Fibroblast of mammary gland (primary cell): ENCODE data around the gene KLF12.

Experiments
- DNase-seq: peaks from one replicate; pipeline ENCODE4 v3.0.0-alpha.2; 2010; ENCODE audit warnings: low read depth
- H3K4me3 ChIP-seq: 2 replicates; pipeline ENCODE4 v1.5.1; 2011; ENCODE audit warnings: low read depth, mild to moderate bottlenecking, low read length, moderate library complexity; ENCODE audit not compliant: control insufficient read depth
- TF ChIP-seq, protein P1 (sequence below): conservative IDR thresholded peaks from 2 replicates; pipeline ENCODE4 v1.5.1; 2011; ENCODE audit warnings: low read depth, low read length, inconsistent platforms; ENCODE audit not compliant: control insufficient read depth, insufficient read depth

Gene KLF12

DNA sequence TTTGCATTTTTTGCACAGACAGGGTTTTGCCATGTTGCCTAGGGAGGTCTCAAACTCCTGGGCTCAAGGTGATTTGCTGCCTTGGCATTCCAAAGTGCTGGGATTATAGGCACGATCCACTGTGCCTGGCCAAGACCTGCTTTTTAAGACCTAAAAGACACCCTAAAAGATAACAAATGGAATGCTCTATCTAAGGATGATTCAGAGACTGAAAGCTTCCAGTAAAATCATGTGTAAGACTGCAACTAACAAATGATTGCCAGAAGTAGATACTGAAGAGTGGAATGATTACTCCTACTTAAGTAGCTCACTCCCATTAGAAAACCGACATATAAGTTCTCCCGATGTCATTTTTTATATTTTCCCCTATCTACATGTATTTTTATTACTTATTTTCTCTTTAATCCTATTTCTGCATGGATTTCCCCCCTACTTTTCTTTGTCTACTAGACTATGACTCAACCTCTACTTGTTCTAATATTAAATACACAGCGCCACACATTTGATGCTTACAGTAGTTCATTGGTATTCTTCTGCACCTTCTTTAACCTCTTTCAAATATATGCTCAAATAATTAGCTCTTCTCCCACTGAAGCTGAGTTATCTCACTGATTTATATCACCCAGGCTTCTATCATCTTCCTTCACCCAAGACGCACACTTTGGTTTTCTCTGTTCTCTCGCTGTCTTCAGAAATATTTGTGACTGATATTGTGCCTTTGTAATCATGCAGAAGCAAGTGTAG, 32.2 kb upstream of the KLF12 start:
- TF ChIP-seq, protein P1, sequence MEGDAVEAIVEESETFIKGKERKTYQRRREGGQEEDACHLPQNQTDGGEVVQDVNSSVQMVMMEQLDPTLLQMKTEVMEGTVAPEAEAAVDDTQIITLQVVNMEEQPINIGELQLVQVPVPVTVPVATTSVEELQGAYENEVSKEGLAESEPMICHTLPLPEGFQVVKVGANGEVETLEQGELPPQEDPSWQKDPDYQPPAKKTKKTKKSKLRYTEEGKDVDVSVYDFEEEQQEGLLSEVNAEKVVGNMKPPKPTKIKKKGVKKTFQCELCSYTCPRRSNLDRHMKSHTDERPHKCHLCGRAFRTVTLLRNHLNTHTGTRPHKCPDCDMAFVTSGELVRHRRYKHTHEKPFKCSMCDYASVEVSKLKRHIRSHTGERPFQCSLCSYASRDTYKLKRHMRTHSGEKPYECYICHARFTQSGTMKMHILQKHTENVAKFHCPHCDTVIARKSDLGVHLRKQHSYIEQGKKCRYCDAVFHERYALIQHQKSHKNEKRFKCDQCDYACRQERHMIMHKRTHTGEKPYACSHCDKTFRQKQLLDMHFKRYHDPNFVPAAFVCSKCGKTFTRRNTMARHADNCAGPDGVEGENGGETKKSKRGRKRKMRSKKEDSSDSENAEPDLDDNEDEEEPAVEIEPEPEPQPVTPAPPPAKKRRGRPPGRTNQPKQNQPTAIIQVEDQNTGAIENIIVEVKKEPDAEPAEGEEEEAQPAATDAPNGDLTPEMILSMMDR, result no peak
- H3K4me3 ChIP-seq, result no peak overlapping the region
- DNase-seq, result no peak

DNA sequence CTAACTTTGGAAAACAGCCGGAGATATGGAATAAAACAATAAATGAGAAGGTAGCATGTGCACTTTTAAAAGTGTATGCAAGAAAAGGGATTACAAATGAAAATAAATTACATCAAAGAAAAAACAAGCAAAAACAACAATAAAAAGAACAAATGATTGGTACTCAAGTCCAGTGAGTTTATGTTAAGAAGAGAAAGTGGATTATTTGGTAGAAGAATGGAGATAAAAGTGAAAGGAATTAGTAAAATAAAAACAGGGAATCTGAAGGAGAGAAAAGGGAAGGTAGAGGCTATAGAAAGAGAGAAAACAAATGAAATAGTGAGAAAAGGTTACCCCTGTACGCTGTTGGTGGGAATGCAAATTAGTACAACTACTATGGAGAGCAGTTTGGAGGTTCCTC, 28.6 kb upstream of the KLF12 start:
- no peak for DNase-seq
- TF ChIP-seq, protein P1, result no peak
- H3K4me3 ChIP-seq, result no peak overlapping the region

DNA sequence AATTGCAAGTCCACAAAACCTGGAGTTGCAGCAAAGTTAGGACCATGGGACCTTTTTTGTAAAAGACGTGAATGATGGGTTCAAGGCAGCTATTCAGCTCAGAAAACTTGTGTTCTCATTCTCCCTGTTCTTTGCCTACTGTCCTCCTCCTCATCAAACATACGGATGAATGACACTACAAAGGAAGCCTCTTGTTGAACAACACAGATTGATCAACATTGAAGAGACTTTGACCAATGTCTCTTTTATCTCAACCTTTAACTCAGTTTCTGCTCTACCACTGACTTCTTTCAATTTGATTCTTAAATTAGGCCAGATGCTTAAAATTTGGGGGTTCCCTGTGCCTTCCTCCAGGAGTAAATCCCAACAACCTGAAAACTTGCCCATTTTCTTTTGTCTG, 27.9 kb upstream of the KLF12 start:
- no peak for DNase-seq
- H3K4me3 ChIP-seq, result no peak overlapping the region
- TF ChIP-seq, protein P1, result no peak

DNA sequence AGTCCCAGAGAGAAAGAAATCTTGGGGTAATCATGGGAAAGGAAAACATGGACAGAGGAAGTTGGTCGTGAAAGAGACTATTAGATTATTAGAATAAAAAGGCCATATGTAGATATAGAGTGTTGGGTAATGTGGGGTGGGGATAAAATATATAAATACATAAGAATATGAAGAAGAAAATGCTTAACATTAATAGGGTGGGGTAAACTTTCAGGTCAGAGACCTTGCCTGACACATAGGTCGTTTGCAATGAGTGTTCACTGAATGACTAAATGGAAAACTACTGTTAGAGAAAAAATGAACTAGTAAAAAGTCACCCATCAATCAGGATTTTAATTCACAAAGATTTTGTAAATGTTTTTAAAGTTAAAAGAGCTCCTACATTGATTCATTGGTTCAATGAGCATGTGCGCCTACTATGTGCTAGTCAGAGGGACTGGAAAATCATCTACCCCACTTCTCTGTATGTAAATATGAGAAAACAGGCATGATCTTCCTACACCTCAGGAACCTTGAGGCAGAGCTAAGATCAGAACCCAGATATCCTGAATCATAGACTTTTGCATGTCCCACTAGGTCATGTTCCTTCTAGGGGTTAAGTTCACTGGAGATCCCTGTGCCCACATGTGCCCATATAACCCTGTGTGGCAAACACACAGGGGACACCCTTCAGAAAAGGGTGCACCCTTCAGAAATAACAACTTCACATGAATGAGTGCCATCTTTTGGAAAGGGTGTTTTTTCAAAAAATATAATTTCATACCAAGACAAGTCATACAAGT, 24.6 kb upstream of the KLF12 start:
- DNase-seq, result peak; percentile 15
- no peak overlapping the region for H3K4me3 ChIP-seq
- TF ChIP-seq, protein P1, result no peak

DNA sequence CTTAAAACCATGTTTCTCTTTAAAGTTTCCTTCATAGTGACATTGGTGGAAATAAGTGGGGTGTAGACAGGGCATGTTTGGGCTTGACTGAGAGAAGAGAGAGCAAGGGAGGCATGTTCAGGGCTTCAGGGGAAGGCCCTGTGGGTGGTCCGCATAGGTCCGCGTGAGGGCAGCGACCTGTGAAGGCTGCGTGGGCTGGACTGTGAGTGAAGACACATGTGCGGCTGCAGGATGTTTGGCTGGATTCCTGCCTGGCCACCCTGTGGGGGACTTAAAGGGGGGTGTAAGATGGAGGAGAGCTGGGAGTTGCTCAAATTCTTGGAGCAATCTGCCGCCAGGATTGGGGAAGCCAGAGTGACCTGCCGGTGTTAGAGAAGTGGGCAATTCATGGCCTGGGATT, 23.8 kb upstream of the KLF12 start:
- no peak overlapping the region for H3K4me3 ChIP-seq
- peak; percentile 55 for DNase-seq
- TF ChIP-seq, protein P1, result no peak

DNA sequence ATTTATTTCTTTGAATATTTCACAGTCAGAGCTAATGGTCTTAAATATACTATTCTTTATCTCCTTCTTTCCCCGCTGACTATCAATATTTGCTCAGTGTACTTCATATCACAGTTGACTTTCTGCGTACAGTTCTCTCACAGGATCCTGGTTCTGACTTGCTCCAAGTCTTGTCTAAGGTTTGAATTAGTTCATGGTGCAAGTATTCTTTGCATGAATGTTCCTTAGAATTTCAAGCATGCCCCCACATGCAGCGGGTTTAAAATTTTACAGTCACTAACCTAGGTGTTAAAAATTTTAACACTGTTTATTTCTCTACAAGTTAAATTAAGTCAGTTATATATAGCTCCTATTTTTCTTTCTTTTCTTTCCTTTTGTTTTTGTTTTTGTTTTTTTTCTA, 20.8 kb upstream of the KLF12 start:
- no peak overlapping the region for H3K4me3 ChIP-seq
- TF ChIP-seq, protein P1, result no peak
- no peak for DNase-seq
